HG02678 (cell line): ENCODE data around the gene DCBLD1.
"Not testable (repeated sequence)": the region's sequence is repeated elsewhere in the genome, so short reads cannot be mapped to it uniquely, and the experiment has no call there.

Source experiments
- ATAC-seq: cut with Tn5 transposase; IDR thresholded peaks from one replicate; pipeline ENCODE4 v1.9.1; 2021; ENCODE audit warnings: mild to moderate bottlenecking, moderate library complexity; ENCODE audit not compliant: unreplicated experiment

DCBLD1 gene

GRCh38 chr6:117497237-117497636 lies 14.8 kb downstream of the DCBLD1 start:
- ATAC-seq, result no peak

DNA sequence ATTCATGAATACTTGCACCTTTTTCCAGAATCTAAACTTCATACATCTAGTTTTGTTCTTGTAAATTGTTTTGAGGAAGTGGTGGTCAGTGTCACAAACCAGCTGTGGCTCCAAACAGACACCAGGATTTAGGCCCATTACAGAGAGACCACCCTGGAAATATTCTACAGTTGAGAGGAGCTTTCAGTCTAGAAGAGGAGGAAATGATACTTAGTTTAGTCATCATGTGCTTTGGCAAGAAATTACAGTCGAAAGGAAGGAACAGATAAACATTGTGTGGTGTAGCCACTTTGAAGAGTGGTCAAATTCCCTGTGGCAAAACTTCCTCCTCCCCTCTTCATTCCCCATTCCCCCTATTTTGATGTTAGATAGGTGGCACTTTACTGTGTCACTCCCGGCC lies 15.7 kb downstream of the DCBLD1 start:
- peak; percentile 59 for ATAC-seq

DNA sequence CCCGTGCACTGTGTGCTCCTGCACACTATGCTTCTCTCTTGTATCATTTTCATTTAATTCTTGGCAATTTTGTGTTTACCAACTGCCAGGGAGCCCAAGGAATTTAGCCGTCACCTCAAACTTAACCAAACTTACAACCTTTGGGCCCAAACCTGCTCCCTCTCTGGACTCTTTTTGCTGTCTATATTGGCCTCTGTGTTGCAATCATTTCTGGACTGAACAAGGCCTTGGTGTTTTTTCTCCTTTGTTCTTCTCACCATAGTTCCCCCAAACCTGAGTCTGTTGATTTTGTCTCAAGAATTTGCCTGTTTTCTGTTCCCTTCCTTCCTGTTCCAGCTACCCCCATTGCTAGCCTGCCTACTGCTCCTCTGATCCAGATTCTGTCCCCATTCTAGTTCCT lies 19.2 kb downstream of the DCBLD1 start:
- no peak for ATAC-seq

DNA sequence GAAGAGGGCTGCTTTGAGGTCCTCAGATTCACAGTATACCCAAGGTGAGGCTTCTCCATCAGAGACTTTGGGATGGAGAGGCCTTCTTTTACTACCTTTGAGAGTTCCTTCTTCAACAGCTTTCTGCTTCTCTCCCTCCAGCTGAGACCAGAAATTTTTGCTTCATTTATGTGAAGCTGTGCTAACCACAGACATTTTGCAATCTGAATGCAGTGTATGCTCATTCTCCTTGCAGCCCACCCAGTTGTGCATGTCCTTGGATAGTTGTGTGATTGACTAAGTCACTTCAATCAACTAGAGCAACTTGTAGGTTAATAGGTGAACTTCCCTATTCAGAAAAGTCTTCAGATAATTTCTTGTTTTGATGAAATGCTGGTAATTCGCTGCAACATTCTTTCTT lies 20.1 kb downstream of the DCBLD1 start:
- no peak for ATAC-seq

- no peak for ATAC-seq
These were observed 20.7 kb downstream of the DCBLD1 start for GRCh38 chr6:117503211-117503610.

- no peak for ATAC-seq
These were observed 22.1 kb downstream of the DCBLD1 start for GRCh38 chr6:117504478-117505144.

GRCh38 chr6:117505311-117505710 lies 22.8 kb downstream of the DCBLD1 start:
- ATAC-seq, result no peak

GRCh38 chr6:117506180-117506835 lies 23.8 kb downstream of the DCBLD1 start:
- no peak for ATAC-seq

- no peak for ATAC-seq
These were observed 24.4 kb downstream of the DCBLD1 start for GRCh38 chr6:117506907-117507306.

DNA sequence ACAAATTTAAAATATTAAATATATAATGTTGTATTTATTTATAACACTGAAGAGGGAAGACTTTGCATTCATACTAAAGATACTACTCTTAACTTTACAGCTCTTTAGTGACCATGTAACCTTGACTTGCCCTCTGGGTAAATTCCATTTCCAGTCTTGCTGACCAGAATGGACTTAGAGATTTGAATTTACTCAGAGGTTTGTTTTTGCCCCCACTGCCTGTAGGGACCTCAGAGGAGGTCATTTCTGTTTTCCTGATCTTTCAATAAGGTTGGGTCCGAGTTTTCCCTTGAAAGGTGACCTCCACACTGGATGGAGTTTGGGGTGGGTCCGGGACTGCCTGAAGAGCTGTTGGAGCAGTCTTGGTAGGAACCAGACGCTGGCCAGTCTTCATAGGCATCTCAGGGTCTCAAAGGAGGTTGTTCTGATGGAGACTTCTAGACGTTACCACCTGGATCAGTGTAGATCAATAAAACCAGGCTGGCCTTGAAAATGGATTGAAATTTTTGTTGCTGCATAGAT lies 26.0 kb downstream of the DCBLD1 start:
- no peak for ATAC-seq

GRCh38 chr6:117509021-117509420 lies 26.5 kb downstream of the DCBLD1 start:
- ATAC-seq, result no peak

- no peak for ATAC-seq
These were observed 29.8 kb downstream of the DCBLD1 start for GRCh38 chr6:117512056-117512828.

GRCh38 chr6:117512987-117513573 lies 30.6 kb downstream of the DCBLD1 start:
- ATAC-seq, result no peak

DNA sequence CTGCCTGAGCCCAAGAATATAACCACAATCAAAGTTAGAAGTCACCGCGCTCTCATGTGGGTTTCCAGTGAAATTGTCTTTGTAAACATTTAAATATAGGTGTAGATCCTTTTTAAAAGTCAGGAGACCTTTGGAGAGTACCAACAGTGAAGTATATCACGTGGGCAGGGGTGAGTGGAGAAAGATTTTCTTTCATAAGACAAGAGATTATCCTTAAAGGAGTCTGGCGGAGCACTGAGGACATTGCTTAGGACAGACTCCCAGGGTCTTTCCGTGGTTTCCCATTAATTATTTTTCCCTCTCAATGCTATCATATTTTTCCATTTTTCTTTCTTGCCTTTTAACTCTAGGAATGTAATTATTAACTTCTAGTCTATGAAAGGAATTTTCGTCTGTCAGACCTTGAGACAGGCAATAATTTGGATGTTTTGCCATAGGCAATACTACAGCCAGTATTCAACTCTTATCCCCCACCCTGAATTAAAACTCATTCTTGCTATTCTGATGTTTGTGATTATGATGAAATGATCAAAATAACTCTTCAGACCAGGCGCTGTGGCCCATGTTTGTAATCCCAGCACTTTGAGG lies 31.4 kb downstream of the DCBLD1 start:
- no peak for ATAC-seq

DNA sequence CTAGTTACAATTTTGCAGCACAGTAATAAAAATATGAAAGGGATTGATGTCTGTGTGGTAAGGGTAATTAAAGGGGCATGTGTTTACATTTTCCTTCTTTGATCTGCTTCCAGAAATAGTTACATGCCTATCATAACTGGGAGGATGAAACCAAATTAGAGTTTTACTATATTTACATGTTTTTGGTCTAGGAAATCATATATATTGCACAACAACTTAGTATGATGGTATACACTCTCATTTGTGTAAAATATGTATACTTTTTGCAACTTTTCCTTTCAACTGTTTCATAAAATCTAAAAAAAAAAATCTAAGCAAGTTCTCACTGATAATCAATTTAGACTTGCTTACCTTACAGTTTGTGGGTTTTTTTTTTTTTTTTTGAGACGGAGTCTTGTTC lies 32.2 kb downstream of the DCBLD1 start:
- ATAC-seq, result no peak

DNA sequence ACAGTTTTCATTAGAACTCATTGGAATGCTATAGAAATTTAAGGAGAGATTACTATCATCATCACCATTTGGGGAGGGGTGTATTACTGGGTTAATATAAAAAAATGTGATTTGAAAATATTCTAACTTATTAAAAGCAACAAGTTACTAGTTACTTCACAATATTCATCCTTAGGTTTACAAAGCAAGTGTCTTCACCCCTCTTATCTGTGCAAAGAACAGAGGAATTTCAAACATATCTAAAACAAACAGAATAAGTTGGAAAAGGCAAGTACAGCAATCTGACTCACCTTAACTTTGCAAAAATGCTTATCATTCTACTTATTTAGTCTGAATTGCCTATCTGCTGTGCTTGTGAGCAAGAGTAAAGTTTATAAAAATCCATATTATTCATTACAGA lies 32.9 kb downstream of the DCBLD1 start:
- no peak for ATAC-seq

DNA sequence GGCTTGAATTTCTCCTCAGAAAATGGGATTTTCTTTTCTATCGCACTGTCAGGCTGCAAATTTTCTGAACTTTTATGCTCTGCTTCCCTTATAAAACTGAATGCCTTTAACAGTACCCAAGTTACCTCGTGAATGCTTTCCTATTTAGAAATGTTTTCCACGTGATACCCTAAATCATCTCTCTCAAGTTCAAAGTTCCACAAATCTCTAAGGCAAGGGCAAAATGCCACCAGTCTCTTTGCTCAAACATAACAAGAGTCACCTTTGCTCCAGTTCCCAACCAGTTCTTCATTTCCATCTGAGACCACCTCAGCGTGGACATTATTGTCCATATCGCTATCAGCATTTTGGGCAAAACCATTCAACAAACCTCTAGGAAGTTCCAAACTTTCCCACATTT lies 35.5 kb downstream of the DCBLD1 start:
- not testable (repeated sequence) for ATAC-seq

GRCh38 chr6:117518870-117519269 lies 36.4 kb downstream of the DCBLD1 start:
- no peak for ATAC-seq

DNA sequence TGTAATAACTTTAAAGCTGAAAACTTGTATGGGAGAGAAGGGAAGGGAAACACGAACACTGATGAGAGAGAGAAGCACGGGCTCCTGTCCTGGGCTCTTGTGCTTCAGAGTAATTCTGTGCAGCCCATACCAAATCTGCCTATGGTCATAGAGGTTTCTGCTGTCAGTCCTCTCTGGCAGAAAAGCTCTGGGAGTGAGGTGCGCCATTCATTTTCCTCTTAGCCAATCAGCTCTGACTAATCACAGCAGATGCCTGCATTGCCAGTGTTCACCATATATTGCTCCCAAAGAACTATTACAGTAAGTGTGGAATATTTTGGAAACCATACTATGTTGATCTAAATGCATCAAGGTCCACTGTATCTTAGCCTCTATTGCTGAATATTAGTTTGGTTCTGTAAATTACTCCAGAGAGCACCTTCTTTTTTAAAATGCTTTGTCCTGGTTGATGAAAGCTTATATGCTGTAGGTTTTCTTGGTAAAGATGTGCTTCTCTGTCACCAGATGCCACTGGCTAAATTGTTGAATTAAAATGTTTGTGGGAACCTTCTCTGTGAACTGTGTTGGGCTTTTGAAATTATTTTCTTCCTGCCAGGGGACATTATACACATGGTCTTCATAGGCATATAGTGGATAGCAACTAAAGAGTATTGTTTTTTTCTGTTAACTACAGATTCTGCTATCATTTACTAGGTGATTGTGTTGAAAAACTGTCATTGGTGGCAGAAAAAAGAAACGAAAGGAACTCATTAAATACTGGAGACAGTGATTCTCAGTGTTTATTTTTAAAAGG lies 38.3 kb downstream of the DCBLD1 start:
- no peak for ATAC-seq

DNA sequence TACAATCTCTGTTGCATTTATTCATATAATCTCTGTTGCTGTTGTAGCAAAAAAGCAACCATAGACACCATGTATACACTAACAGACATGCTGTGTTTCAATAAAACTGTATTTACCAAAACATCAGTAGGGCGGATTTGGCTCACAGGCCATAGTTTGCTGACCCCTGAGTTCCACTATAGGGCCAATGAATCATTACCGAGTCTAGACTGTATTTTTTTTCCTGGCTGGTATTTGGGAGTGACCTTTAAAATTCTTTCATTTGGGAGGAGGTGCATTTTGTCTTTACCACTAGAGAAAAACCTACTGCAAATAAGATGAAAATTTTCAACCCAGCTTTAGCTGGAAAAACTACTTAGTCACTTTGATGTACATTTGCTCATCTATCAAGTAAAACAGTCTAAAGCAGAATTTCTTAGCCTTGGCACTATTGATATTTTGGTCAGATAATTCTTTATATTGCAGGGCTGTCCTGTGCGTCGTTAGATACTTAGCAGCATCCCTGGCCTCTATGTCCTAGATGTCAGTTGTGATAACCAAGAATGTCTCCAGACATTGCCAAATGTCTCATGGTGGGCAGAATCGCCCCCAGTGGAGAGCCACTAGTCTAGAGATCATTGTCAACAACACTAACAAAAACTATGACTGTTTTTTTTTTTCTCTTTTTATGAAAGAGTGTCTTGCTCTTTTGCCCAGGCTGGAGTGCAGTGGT lies 39.5 kb downstream of the DCBLD1 start:
- ATAC-seq, result no peak
